GM18499 (cell line): ENCODE measurements around the gene LTBP1.
"Not testable (repeated sequence)": the region's sequence is repeated elsewhere in the genome, so short reads cannot be mapped to it uniquely, and the experiment has no call there.

ENCODE experiments used
- ATAC-seq: cut with Tn5 transposase; IDR thresholded peaks from one replicate; pipeline ENCODE4 v1.9.1; 2021; ENCODE audit warnings: moderate number of reproducible peaks; ENCODE audit not compliant: insufficient read depth, unreplicated experiment

The LTBP1 gene

GRCh38 chr2:33212151-33212550 lies 265.4 kb downstream of the LTBP1 start:
- ATAC-seq: no peak

GRCh38 chr2:33213244-33213643 lies 266.5 kb downstream of the LTBP1 start:
- no peak for ATAC-seq

GRCh38 chr2:33213648-33214047 lies 266.9 kb downstream of the LTBP1 start:
- no peak for ATAC-seq

DNA sequence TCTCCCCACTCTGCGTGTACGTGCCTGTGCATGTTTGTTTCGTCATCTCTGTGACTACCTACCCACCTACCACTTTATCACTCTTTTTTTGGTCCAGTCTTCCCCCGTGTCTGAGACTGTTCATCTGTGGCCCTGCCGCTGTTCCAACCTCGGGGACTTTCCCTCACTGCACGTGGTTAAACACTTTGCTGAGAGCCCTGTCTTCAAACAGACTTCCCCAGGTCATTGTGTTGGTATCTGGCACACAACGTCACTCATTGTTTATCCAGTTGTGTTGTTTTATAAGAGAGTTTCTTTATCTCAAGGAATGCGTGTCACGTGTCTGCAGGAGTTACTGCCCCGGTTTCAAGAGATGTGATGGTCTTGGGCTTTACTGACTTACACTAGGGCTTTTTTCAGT lies 267.7 kb downstream of the LTBP1 start:
- no peak for ATAC-seq

- no peak for ATAC-seq
Measured at GRCh38 chr2:33214857-33215256, 268.1 kb downstream of the LTBP1 start.

GRCh38 chr2:33215299-33215698 lies 268.5 kb downstream of the LTBP1 start:
- no peak for ATAC-seq

- no peak for ATAC-seq
Measured at GRCh38 chr2:33215983-33216382, 269.2 kb downstream of the LTBP1 start.

DNA sequence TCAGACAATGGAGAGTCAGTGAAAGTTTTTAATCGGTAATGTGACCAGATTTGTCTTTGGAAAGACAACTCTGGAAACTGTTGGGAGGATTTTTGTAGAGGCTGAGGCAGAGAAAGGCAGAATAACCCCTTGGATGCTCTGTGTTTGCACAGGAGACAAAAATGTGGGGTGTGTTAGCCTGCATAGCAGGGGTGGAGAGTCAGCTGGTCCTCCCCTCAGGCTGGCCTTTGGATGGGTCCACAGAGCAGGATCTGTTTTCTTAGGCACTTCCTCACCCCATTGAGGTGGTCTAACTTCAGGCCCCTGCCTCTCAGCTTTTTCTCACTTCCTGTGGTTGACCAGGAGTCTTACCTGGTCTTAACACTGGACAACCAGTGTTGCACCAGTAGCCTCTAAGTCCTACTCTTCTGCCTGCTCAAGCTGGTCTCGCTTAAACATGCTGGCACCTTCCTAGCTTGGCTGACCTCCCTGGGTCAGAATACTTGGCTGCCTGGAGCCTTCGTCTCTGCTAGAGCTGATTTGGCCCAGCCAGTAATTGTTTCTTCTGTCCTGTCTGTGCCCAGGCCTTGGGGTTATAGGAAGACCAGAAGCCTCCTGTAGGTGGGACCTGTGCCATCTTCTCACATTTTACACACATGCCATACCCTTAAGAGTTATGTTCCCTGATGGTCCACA lies 269.9 kb downstream of the LTBP1 start:
- ATAC-seq: no peak

GRCh38 chr2:33217406-33217805 lies 270.7 kb downstream of the LTBP1 start:
- no peak for ATAC-seq

GRCh38 chr2:33219114-33219513 lies 272.4 kb downstream of the LTBP1 start:
- no peak for ATAC-seq

DNA sequence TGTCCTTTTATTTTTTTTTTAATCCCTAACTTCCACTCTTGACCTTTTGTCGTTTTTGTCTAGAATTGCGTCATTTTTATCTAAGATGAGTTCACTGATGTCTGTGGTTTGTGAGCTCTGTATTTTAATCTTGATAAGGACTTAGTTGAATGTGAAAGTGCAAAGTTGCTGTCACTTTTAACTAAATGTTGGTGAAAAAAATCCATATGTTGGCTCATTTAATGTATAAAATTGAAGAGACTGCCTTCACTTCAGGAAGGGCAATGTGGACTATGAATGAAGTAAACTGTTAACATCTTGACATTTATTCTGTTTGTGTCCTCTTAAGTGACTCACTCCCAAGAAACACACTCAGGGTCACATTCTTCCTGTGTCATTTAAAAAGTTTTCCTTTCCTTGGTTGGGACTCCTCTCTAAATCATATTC lies 273.1 kb downstream of the LTBP1 start:
- no peak for ATAC-seq

- no peak for ATAC-seq
Measured at GRCh38 chr2:33220533-33220932, 273.8 kb downstream of the LTBP1 start.

DNA sequence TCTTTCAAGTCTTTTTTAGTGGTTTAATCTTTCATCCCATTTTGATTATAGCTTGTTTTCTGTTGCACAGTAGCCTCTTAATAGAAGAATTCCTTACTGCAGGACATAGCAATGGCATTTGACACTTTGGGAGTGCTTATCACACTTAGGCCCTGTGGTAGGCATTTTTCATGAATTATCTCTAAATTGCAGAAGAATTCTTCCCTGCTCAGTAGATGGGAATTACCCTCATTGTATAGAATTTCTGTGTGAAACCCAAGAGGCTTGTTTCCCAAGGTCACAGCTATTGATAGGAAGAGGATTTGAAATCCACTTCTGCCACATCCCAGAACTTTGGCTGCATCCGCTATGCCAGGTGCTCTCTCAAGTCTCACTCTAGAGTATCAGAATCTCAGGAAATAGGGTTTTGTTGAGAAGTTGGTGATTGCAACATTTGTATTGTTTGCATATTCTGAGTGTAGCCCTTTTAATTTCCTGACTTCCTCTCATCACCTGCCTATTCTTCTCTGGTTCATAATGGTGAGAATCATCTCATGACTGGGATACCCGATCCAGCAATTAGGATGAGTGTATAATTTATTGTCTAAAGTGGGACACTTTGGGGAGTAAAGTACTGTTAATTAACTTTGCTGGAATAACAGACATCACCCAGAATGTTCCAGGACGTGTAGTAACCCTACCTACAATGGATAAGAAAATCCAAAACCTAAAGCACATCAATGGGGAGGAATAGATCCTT lies 274.5 kb downstream of the LTBP1 start:
- ATAC-seq: no peak

DNA sequence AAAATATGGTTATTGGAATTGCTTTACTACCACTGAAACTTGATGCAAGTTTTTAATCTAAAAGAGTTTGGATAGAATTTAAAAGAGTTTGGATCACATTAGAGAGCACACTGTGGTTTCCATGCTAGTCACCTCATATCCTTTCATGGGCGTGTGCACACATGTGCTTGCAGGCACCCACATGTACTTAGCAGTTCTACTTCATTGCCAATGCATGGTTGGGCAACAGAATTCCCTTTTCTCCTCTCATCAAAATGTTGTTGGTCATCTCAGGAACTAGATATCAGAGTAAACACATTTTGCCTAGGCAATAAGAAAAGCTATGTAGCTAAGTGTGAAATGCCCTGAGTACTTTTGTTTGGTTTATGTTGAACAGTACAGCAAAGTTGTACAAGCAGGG lies 275.6 kb downstream of the LTBP1 start:
- no peak for ATAC-seq

DNA sequence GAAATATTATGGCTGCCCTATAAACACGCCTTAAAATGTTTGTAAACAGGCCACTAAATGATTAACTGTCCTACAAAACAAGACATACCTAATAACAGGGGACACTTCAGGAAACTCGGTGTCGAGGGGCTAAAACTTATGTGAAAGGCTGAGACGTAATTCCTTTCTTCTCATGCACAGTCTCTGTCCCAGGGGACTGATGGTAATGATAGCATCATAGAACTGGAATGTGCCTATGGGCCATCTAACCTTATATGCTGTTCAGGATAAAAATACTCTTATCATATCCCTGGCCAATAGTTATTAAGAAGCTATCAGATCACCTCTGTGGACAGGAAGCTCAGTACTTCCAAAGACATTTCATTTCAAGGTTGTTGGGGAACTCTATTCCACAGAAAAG lies 277.1 kb downstream of the LTBP1 start:
- ATAC-seq: no peak

DNA sequence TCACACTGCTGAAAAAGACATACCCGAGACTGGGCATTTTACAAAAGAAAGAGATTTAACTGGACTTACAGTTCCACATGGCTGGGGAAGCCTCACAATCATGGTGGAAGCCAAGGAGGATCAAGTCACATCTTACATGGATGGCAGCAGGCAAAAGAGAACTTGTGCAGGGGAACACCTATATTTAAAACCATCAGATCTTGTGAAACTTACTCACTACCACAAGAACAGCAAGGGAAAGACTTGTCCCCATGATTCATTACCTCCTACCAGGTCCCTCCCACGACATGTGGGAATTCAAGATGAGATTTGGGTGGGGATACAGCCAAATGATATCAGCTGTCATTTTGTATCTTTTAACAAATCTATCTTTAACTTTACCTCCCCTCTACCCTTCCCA lies 278.6 kb downstream of the LTBP1 start:
- ATAC-seq: no peak

DNA sequence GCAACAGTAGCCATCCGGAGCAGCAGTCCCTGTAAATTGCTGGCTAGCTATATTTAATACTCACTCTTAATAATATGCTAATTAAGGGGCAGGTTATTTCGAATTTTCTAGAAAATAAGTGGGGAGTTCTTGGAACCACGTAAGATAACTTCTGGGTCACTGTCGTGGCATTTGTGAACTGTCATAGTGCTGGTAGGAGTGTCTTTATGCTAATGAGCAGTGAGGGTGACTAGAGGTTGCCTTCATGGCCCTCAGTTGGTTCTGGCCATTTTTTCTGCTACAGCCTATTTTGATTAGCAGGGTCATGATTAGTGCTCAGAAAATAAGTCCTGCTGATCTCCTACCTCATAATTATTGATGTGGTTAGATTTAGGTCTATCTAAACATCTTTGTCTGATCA lies 279.8 kb downstream of the LTBP1 start:
- no peak for ATAC-seq

GRCh38 chr2:33229646-33230045 lies 282.9 kb downstream of the LTBP1 start:
- ATAC-seq: no peak

- no peak for ATAC-seq
Measured at GRCh38 chr2:33230195-33230594, 283.4 kb downstream of the LTBP1 start.

DNA sequence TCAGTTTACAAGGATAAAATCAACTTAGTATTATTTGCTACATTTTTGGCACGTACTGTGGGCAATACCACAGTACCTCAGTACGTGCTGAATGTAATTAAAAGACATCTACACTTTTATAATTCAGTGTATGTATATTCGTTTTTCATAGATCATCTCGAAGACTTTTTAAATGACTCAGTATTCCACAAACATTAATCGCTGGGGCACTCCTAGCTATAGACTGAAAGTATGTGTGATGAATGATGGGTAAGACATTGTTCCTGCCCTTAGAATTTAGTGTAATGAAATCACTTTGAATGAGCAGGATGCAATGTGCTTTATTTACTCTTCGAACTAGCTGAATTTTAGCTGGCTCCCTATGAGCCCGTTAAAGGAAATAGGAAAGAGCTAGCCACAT lies 284.1 kb downstream of the LTBP1 start:
- no peak for ATAC-seq

DNA sequence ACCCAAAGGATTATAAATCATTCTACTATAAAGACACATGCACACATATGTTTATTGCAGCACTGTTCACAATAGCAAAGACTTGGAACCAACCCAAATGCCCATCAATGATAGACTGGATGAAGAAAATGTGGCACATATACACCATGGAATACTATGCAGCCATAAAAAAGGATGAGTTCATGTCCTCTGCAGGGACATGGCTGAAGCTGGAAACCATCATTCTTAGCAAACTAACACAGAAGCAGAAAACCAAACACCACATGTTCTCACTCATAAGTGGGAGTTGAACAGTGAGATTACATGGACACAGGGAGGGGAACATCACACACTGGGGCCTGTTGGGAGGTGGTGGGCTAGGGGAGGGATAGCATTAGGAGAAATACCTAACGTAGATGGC lies 288.8 kb downstream of the LTBP1 start:
- not testable (repeated sequence) for ATAC-seq
